ENCODE data around the gene SLC22A13.

The SLC22A13 gene

DNA sequence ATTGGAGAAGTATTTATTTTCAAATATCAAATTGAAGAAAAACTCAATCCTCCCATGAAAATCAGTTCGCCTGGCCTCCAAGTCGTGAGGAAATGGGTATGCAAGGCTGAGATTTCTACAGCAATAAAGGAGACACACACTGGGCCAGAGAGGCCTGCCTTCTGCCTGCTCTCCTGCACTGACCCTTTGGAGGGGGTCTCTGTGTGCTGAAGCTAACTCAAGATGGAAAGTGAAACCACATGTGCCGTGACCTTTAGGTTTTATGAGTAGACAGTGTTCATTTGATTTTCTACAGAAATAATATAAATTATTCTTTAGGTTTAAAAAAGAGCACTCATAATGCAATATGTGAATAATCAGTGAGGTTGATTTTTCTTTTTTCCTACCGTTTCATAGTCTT lies 11.9 kb upstream of the SLC22A13 start (continued):
- TF ChIP-seq, protein P1, sequence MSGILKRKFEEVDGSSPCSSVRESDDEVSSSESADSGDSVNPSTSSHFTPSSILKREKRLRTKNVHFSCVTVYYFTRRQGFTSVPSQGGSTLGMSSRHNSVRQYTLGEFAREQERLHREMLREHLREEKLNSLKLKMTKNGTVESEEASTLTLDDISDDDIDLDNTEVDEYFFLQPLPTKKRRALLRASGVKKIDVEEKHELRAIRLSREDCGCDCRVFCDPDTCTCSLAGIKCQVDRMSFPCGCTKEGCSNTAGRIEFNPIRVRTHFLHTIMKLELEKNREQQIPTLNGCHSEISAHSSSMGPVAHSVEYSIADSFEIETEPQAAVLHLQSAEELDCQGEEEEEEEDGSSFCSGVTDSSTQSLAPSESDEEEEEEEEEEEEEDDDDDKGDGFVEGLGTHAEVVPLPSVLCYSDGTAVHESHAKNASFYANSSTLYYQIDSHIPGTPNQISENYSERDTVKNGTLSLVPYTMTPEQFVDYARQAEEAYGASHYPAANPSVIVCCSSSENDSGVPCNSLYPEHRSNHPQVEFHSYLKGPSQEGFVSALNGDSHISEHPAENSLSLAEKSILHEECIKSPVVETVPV (CRISPR knock-in tag; IDR thresholded peaks at IDR 0.05) = no peak
- TF ChIP-seq ESRRG (CRISPR knock-in tag; IDR thresholded peaks at IDR 0.05) (no peak), SNAI2 (CRISPR knock-in tag; IDR thresholded peaks at IDR 0.05) (no peak), ZNF565 (CRISPR knock-in tag; conservative IDR thresholded peaks at IDR 0.05; ENCODE audit: low read depth) (no peak)

DNA sequence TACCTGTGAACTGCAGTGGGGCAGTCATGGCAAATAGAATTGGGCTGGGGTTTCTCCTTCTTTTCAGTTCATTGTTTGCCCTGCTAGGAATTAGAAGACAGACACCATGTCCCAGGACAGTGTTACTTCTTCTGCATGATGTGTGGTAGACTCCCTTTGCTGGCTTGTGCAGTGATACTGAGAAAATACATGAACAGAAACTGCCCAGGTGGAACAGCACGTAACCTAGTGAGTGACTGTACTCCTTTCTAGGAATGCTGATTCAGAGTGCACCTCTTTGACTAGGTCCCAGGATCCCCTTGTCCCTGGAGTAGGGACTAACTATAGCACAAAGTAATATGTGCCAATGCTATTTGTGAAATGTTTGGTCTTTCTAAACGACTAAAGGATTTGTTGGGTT lies 10.7 kb upstream of the SLC22A13 start:
- TF ChIP-seq GLIS3 (CRISPR knock-in tag; IDR thresholded peaks at IDR 0.05) (no peak), ISL1 (CRISPR knock-in tag; IDR thresholded peaks at IDR 0.05) (no peak), PPARA (CRISPR knock-in tag; IDR thresholded peaks at IDR 0.05; ENCODE audit: borderline replicate concordance) (no peak), ZFP30 (CRISPR knock-in tag; IDR thresholded peaks at IDR 0.05) (no peak), BACH2 (CRISPR knock-in tag; IDR thresholded peaks at IDR 0.05; ENCODE audit: borderline replicate concordance) (no peak), ZNF8 (CRISPR knock-in tag; IDR thresholded peaks at IDR 0.05) (no peak), SNAI2 (CRISPR knock-in tag; IDR thresholded peaks at IDR 0.05) (no peak), TSHZ2 (CRISPR knock-in tag; IDR thresholded peaks at IDR 0.05) (no peak), RARB (CRISPR knock-in tag; IDR thresholded peaks at IDR 0.05) (no peak), CSDC2 (CRISPR knock-in tag; IDR thresholded peaks at IDR 0.05) (no peak), OSR1 (CRISPR knock-in tag; IDR thresholded peaks at IDR 0.05) (no peak)
- TF ChIP-seq, protein P2, sequence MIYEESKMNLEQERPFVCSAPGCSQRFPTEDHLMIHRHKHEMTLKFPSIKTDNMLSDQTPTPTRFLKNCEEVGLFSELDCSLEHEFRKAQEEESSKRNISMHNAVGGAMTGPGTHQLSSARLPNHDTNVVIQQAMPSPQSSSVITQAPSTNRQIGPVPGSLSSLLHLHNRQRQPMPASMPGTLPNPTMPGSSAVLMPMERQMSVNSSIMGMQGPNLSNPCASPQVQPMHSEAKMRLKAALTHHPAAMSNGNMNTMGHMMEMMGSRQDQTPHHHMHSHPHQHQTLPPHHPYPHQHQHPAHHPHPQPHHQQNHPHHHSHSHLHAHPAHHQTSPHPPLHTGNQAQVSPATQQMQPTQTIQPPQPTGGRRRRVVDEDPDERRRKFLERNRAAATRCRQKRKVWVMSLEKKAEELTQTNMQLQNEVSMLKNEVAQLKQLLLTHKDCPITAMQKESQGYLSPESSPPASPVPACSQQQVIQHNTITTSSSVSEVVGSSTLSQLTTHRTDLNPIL (CRISPR knock-in tag; IDR thresholded peaks at IDR 0.05; ENCODE audit: low read depth) = no peak
- TF ChIP-seq, protein P1 (CRISPR knock-in tag; IDR thresholded peaks at IDR 0.05) = no peak
- no peak for ATAC-seq

DNA sequence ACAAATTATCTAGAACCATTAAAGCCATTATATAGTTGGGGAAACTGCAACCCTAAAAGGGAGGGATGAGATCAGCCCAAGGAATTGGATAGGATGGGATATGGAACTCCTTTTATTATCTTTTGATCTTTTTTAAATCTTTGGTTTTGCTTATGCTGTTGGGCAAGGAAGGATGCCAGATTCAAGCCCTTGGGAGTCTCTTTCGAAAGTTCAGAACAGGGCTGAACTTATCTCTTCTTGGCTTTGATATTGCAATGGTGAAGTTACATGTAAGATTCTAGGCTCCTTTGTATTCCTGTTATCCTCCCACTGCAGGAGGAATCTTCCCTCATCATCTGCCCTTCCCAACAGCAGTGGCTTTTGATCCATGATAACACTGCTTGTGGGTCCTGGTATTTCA lies 10.0 kb upstream of the SLC22A13 start:
- no peak for TF ChIP-seq SNAI2 (CRISPR knock-in tag; IDR thresholded peaks at IDR 0.05)
- TF ChIP-seq TOX (CRISPR knock-in tag; IDR thresholded peaks at IDR 0.05; ENCODE audit: borderline replicate concordance) = no peak
- no peak for ATAC-seq

DNA sequence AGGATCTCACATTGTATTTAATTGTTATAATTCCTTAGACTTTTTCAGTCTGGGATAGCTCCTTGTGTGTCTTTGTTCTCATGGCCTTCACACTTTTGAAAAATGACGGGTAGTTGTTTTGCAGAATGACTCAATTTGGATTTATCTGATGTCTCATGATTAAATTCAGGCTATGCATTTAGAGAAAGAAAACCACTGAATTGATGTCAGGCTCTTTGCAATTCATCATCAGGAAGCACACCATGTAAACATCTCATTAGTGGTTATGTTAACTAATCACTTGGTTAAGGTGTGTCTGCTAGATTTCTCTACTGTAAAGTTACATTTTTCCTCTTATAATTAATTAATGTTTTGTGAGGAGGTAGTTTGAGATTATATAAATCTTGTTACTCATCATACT lies 8.0 kb upstream of the SLC22A13 start:
- ATAC-seq = no peak
- TF ChIP-seq TCF4 (CRISPR knock-in tag; IDR thresholded peaks at IDR 0.05; ENCODE audit: borderline replicate concordance) (no peak), OSR1 (CRISPR knock-in tag; IDR thresholded peaks at IDR 0.05) (no peak), ZNF70 (CRISPR knock-in tag; IDR thresholded peaks at IDR 0.05) (no peak), TSHZ2 (CRISPR knock-in tag; IDR thresholded peaks at IDR 0.05) (no peak), ZFP30 (CRISPR knock-in tag; IDR thresholded peaks at IDR 0.05) (no peak), TOX (CRISPR knock-in tag; IDR thresholded peaks at IDR 0.05; ENCODE audit: borderline replicate concordance) (no peak)
- TF ChIP-seq, protein P3, sequence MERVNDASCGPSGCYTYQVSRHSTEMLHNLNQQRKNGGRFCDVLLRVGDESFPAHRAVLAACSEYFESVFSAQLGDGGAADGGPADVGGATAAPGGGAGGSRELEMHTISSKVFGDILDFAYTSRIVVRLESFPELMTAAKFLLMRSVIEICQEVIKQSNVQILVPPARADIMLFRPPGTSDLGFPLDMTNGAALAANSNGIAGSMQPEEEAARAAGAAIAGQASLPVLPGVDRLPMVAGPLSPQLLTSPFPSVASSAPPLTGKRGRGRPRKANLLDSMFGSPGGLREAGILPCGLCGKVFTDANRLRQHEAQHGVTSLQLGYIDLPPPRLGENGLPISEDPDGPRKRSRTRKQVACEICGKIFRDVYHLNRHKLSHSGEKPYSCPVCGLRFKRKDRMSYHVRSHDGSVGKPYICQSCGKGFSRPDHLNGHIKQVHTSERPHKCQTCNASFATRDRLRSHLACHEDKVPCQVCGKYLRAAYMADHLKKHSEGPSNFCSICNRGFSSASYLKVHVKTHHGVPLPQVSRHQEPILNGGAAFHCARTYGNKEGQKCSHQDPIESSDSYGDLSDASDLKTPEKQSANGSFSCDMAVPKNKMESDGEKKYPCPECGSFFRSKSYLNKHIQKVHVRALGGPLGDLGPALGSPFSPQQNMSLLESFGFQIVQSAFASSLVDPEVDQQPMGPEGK (CRISPR knock-in tag; IDR thresholded peaks at IDR 0.05; ENCODE audit: borderline replicate concordance) = no peak
